Testis (tissue), 2 donors: ENCODE data around the gene CLPX.

Source experiments
- POLR2A ChIP-seq: fragments of 450-650 bp; IDR thresholded peaks from one replicate; pipeline ENCODE4 v1.6.1; 2017; ENCODE audit warnings: antibody characterized with exemption, mild to moderate bottlenecking, moderate library complexity
- TF ChIP-seq, protein P1 (sequence below), 3 experiments: fragments of 450-650 bp in 2 of 3; fragments of 200-600 bp in 1 of 3; sonication (generic) in 1 of 3; IDR thresholded peaks; one replicate each; pipeline ENCODE4 v1.5.1; 2016 to 2019; ENCODE audit warnings: antibody characterized with exemption in 3 of 3, mild to moderate bottlenecking in 2 of 3, moderate library complexity in 1 of 3

DNA sequence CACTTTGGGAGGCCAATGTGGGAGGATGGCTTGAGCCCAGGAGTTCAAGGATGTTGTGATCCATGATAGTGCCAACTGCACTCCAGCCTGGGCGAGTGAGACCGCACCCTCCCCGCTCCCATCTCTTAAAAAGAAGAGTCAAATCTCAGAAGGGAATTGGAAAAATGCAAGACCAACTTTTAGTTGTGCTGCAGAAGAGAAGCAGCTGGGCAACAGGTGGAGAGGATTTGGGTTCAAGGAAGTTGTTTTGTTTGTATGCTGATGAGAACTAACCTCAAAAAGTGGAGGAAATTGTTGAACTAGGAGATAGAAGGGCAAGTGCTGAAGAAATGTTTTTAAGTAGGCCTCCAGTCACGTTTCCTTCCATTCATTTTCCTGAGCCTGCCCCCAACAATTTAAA lies 38.7 kb downstream of the CLPX start:
- TF ChIP-seq, protein P1, sequence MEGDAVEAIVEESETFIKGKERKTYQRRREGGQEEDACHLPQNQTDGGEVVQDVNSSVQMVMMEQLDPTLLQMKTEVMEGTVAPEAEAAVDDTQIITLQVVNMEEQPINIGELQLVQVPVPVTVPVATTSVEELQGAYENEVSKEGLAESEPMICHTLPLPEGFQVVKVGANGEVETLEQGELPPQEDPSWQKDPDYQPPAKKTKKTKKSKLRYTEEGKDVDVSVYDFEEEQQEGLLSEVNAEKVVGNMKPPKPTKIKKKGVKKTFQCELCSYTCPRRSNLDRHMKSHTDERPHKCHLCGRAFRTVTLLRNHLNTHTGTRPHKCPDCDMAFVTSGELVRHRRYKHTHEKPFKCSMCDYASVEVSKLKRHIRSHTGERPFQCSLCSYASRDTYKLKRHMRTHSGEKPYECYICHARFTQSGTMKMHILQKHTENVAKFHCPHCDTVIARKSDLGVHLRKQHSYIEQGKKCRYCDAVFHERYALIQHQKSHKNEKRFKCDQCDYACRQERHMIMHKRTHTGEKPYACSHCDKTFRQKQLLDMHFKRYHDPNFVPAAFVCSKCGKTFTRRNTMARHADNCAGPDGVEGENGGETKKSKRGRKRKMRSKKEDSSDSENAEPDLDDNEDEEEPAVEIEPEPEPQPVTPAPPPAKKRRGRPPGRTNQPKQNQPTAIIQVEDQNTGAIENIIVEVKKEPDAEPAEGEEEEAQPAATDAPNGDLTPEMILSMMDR (IDR thresholded peaks at IDR 0.05): no peak
- TF ChIP-seq POLR2A: no peak
